GM21717 (cell line): ENCODE results near the gene FAM193A.
"Not testable (repeated sequence)": the region's sequence is repeated elsewhere in the genome, so short reads cannot be mapped to it uniquely, and the experiment has no call there.

Experiments used
- ATAC-seq: cut with Tn5 transposase; IDR thresholded peaks from one replicate; pipeline ENCODE4 v1.9.1; 2021; ENCODE audit warnings: mild to moderate bottlenecking, moderate library complexity; ENCODE audit not compliant: unreplicated experiment

The FAM193A gene

DNA sequence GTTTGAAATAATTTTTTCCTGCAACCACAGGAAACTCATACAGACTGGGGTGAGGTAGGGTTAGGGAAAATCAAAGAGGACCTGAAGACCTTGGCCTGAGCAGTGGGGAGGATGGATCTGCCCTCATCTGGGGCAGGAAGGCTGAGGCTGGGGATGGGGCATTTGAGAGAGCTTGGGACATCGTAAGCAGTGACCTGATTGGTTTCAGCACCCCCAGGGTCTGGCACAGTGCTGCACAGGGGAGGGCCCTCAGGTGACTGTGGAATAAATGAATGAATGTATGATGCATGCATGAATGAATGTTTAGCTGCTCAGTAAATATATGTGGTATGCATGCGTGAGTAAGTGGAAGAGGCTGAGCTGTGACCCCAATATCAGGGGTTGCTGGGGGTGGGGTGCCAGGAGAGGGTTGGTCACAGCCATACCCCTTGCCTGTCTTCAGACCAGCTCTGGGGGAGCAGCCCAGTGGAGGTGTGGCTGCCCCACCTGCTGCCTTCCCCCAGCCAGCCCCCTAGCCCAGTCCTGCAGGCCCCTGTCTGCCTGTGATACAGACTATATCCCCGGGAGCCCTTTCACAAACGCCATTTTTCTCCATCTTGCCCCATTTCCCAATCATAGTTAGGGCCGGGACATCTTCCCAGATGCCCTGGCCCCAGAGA, 230.7 kb downstream of the FAM193A start:
- ATAC-seq = no peak

DNA sequence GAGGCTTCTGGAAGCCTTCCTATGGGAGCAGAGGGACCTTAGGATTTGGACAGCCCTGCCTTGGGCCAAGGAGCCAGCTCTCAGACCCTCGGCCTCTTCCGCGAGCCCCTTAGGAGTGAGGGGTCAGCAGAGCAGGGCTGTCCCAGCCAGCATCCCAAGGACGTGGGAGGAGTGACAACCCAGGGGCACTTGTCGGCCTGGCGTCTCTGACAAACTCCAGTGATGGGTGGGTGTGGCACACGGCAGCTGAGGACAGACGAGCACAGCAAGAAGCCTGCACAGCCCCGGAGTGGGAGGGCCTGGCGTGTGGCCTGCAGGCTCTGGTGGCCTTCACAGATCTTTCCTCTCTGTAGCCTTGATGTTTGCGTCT, 231.2 kb downstream of the FAM193A start:
- ATAC-seq = no peak

GRCh38 chr4:2768124-2768523, 231.7 kb downstream of the FAM193A start:
- ATAC-seq = no peak

DNA sequence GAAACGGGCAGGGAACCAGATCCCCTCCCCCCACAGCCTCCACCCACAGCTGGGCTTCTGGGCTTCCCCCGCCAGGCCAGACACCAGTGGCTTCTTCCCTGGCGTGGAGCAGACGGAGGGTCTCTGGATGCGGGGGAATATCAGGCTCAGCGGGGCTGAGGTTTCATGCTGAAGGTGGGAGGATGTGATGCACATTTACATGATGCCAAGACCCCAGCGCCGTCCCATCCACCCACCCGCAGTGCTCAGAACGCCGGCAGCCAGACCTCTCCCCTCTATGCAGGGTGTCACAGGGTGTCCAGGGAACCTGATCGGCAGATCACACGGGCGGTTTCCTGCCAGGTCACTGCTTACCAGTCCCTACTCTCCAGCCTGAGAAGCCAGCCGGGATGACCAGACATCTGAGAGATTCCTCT, 232.5 kb downstream of the FAM193A start:
- ATAC-seq = no peak

- ATAC-seq = no peak
These were observed 234.8 kb downstream of the FAM193A start for GRCh38 chr4:2771264-2771663.

GRCh38 chr4:2780643-2781042, 244.2 kb downstream of the FAM193A start:
- ATAC-seq = not testable (repeated sequence)

DNA sequence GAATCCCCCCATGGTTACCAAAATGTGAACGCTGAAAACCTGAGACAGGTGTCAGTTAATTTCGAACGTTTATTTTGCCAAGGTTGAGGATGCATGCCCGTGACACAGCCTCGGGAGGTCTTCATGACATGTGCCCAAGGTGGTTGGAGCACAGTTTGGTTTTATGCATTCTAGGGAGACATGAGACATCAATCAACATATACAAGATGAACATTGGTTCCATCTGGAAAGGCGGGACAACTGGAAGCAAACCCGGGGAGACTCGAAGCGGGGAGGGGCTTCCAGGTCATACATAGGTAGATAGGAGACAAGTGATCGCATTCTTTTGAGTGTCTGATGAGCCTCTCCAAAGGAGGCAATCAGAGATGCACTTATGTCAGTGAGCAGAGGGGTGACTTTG, 245.5 kb downstream of the FAM193A start:
- no peak for ATAC-seq
